Esophagus mucosa (tissue), 1 donor: ENCODE data around the gene PDE8A. TPM values are rescaled to one million over a fixed set of nuclear protein-coding genes. Genes with fewer than 3 reads are reported as not detected.
"Not testable (repeated sequence)": the region's sequence is repeated elsewhere in the genome, so short reads cannot be mapped to it uniquely, and the experiment has no call there.

Source experiments
- ATAC-seq: fragments of 200-7000 bp; cut with Tn5 transposase; one replicate; pipeline ENCODE4 v1.9.1; 2020
- total RNA-seq: library from RNA; stranded (reverse); gene quantifications from one replicate; pipeline ENCODE4 v1.2.4, GENCODE V29; 2023
- donor health status: DM: yes; HTN: yes; CAD: no.

The PDE8A gene
- total RNA-seq, 1 donor from 2014 or later, result 12.4 TPM

DNA sequence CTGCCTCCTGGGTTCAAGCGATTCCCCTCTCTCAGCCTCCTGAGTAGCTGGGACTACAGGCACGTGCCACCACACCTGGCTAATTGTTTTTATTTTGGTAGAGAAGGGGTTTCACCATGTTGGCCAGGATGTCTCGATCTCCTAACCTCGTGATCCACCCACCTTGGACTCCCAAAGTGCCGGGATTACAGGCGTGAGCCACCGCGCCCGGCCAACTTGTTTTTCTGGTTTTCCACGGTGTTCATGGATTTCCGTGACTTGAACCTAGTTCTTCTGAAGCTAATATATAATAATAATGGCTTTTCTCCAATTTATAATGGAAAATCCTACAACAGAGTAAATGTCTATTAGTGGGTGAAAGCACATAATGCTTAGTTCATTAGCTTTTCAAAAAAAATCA, 203.7 kb downstream of the PDE8A start:
- ATAC-seq, result peak; percentile 77

DNA sequence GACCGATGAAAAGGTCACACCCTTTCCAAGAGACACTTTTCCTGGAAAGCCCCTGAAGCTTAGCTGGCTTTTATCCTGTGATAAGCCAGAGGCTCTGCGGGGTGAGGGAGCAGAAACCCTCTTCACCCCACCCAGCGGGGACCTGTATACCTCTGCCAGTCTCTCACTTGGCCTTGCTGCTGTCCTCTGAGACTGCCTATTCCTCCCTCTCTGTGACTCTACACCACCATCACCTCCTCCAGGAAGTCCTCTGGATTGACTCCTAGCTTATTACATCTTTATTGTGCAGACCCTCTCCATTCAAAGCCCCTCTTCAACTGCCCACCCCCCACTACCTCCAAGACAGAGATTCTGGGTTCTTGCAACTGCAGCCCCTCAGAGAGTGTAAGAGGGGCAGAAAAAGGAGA, 206.5 kb downstream of the PDE8A start:
- ATAC-seq, result not testable (repeated sequence)

Other genes starting within 250 kb of the PDE8A start
- gene ZNF592, start 233.3 kb upstream of the PDE8A start, total RNA-seq, result 12.6 TPM
- gene ALPK3, start 164.5 kb upstream of the PDE8A start, total RNA-seq, result 5.5 TPM
- not detected for gene SLC28A1, start 97.2 kb upstream of the PDE8A start, total RNA-seq